ENCODE results near the gene RBMX.

DNA sequence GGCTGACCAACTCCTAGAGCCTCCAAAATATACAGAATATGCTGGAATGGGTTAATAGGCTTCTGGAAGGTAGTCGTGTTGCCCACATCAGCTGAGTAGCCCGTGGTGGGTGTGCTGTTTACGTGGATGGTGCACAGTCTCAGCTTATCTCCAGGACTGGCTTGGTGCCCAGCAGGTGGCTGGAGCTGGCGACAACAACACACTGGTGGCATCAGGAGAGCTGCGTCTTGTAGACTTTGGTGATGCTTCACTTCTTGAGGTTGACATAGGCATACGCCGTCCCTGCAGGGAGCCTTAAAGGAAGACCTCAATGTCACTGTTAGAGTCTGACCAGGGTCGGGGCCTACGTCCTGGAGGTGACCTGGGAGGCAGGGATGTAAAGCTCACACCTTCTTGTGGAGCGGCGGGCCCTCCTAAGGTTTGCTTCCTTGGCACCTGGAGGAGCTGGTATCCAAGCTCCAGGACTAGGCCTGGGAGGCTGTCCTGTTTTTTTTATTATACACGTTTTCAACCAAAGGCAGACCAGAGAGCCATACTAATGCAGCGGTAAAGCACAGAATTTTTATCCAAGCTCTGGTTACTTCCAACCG is 26.5 kb upstream of the RBMX start:
- TF ChIP-seq, protein P1, sequence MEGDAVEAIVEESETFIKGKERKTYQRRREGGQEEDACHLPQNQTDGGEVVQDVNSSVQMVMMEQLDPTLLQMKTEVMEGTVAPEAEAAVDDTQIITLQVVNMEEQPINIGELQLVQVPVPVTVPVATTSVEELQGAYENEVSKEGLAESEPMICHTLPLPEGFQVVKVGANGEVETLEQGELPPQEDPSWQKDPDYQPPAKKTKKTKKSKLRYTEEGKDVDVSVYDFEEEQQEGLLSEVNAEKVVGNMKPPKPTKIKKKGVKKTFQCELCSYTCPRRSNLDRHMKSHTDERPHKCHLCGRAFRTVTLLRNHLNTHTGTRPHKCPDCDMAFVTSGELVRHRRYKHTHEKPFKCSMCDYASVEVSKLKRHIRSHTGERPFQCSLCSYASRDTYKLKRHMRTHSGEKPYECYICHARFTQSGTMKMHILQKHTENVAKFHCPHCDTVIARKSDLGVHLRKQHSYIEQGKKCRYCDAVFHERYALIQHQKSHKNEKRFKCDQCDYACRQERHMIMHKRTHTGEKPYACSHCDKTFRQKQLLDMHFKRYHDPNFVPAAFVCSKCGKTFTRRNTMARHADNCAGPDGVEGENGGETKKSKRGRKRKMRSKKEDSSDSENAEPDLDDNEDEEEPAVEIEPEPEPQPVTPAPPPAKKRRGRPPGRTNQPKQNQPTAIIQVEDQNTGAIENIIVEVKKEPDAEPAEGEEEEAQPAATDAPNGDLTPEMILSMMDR (IDR thresholded peaks at IDR 0.05; ENCODE audit: insufficient read depth, low read length, poor library complexity, severe bottlenecking), result no peak
- TF ChIP-seq EZH2phosphoT487 (conservative IDR thresholded peaks at IDR 0.05; ENCODE audit: low read length), result no peak
